GM18909 (cell line): ENCODE data around the gene SPTLC3.

Experiments used
- ATAC-seq: cut with Tn5 transposase; IDR thresholded peaks from one replicate; pipeline ENCODE4 v1.9.1; 2021; ENCODE audit warnings: mild to moderate bottlenecking; ENCODE audit not compliant: unreplicated experiment, poor library complexity

Gene SPTLC3

DNA sequence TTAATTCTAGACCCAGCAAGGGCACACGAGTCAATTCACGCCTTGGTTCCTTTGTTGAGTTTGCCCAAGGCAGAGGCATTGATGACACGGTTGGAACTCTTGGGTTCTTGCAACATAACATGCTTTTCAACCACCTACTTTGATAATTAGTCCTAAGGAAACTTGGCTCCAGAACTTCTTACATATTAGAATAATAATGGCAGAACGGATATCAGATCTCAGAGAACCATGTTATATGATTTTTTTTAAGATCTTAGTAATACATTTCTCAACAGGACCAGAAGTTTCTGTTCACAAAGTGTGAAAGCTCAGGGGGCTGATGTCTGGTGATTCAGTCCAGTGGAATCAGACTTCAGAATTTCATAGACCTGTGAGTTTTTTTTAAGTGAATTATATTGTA, 19.2 kb downstream of the SPTLC3 start:
- ATAC-seq: no peak

- no peak for ATAC-seq
These were observed 19.9 kb downstream of the SPTLC3 start for GRCh38 chr20:13028673-13029072.

- no peak for ATAC-seq
These were observed 21.1 kb downstream of the SPTLC3 start for GRCh38 chr20:13029687-13030375.

- no peak for ATAC-seq
These were observed 23.0 kb downstream of the SPTLC3 start for GRCh38 chr20:13031751-13032150.

GRCh38 chr20:13034115-13034514, 25.3 kb downstream of the SPTLC3 start:
- ATAC-seq: no peak

- ATAC-seq: no peak
These were observed 26.2 kb downstream of the SPTLC3 start for GRCh38 chr20:13034936-13035335.

DNA sequence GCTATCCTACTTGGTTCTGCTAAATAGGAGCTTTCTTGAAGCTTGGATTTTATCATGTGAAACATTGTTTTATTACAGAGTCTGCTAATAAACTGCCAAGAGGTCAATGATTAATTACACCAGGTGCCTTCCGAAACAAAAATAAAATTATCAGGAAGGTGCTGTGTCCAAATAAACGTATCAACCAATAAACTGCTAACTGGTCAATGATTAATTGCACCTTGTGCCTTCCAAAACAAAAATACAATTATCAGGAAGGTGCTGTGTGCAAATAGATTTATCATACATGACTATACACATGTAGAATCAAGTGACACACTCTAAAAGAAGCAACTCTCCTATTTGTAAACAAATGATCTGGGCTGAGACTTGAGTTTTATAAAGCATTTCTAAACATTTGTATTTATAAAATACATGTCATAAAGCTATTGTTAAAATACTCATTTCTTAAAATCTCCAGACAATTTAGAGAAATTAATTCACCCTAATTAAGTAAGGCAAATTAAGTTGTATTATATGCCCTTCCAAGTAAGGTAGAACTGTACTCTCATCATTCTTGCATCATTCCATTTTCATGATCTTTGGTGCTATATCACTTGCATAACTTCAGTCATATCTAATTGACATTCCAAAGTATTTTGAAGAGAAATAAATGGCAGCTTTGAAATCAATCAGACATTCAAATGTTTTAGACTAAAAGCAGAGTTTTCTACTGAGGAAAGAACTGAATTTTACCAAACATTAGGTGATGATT, 26.8 kb downstream of the SPTLC3 start:
- ATAC-seq: no peak

DNA sequence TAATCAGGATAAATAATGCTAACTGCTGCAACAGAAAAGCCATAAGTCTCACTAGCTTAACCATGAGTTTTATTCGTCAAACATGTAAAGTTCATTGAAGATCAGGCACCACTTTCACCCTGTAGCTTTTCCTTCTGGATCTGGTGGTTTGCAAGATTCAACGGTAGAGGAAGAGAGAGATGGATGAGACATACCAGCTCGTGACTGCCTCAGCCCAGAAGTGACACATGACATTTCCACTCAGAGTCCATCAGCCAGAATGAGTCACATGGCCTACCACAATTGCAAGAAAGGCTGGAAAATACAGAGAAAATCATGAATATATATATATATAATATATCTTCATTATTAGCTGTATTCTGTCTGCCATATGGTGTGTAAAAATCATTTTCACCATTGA, 29.0 kb downstream of the SPTLC3 start:
- no peak for ATAC-seq

DNA sequence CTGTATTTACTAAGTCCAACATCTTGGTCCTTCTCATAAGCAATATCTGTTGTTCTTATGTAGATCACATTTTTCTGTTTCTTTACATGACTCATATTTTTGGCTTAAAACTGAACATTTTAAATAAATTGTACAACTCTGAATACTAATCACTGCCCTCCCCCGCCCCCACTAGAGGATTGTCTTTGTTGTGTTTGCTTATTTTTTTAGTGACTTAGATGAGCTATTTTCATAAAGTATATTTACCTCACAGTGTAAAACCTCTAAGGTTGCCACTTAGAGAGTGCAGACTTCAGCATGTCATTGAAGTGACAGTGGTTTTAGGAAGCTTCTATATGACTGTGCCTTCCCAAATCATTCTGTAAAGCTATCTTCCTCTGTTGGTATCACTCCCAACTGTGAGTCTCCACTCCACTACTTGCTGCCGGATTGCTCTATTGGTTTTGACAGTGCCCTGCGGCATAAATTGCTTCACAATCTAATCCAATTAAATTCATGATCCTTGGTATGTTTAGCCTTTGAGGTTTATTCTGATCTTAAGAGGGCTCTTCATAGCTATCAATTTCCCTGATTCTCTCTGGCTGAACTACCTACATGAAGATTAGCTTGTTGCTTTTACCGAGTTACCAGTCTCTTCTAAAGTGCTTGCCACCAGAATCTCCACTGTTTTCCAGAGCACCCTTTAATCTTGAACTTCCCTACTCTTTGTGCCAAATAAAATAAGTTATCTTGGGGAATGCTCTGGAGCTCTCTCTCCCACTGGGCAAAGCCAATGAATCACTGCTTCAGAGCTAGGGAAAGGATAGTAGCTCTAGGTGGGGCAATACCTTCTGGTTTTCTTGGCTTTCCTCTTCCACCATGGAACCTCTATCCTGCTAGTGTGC, 33.0 kb downstream of the SPTLC3 start:
- ATAC-seq: no peak

- ATAC-seq: no peak
These were observed 33.7 kb downstream of the SPTLC3 start for GRCh38 chr20:13042458-13042794.

- no peak for ATAC-seq
These were observed 37.6 kb downstream of the SPTLC3 start for GRCh38 chr20:13046409-13046808.

DNA sequence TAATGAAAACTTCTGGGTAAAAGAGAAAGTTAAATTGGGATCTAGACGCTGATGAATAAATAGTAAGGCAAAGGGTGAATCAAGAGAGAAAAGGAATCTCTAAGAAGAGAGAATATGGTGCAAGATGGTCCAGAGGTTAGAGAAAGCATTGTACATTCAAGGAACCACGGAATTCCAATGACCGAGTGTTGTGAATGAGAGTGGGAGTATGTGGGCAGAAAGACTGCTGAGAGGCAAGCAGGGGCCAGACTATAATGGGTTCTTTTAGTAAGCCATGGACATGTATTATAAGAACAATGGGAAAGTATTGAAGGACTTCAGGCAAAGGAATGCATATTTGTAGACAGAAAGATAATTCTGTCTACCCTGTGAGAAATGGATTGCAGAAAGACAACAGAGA, 45.2 kb downstream of the SPTLC3 start:
- no peak for ATAC-seq

GRCh38 chr20:13058666-13059389, 50.1 kb downstream of the SPTLC3 start:
- no peak for ATAC-seq

GRCh38 chr20:13059398-13060136, 50.8 kb downstream of the SPTLC3 start:
- ATAC-seq: no peak

GRCh38 chr20:13060327-13060726, 51.6 kb downstream of the SPTLC3 start:
- no peak for ATAC-seq

DNA sequence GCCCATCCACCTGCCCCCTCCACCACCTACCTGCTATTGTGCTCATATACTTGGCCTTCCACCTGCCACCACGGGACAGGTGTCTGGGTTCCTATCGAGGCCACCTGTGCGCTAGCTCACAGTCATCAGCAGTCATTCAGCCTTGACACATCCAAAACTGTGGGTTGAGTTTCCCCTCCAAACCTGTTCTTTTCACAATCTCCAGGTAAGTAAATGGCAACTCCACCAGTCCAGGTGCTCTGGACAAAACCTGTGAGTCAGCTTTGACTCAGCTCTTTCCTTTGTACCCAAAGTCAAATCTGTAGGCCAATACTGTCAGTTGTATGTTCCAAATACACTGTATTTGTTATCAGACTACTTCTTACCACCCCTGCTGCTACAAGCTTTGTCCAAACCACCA, 52.6 kb downstream of the SPTLC3 start:
- no peak for ATAC-seq

GRCh38 chr20:13062789-13063188, 54.0 kb downstream of the SPTLC3 start:
- ATAC-seq: no peak

DNA sequence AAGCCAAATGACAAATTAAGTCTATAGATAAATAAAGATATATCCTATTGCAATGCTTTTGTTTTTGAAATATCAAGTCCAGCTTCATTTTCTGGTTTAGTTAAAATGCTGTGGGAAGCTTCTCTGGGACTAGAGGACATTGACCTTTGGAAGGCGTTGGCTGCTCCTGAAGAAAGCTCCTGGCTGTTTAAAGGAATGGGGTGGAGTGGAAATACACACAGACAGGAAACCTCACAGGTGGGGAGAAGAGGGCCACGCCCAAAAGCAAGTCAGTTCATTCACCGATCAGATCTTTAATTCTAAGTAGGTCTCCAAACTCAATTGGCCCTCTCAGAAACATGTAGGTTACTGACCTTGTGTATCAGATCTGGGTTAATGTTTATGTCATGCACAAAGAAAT, 59.6 kb downstream of the SPTLC3 start:
- ATAC-seq: no peak

GRCh38 chr20:13081877-13082276, 73.1 kb downstream of the SPTLC3 start:
- ATAC-seq: no peak

DNA sequence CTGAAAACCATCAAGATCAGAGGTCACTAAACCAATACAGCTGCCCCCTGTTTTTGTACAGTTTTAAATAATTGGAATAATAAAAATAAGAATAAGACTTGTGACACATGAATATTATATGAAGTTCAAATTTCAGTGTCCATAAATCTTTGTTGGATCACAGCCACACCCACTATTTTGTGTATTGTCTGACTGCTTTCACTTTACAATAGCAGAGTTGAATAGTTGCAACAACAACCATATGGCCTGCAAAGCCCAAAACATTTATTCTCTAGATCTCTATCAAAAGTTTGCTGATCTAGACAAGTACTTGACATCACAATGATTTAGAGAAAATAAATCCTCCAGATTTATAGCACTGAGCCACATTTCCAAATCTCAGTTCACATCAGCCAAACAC, 73.6 kb downstream of the SPTLC3 start:
- ATAC-seq: no peak
